Neural cell (in vitro differentiated cells): ENCODE results near the gene USP2.

Experiments used
- EP300 ChIP-seq: fragments of 450-650 bp; conservative IDR thresholded peaks from 2 replicates; pipeline ENCODE4 v1.6.1; 2014; ENCODE audit warnings: antibody characterized with exemption, mild to moderate bottlenecking, moderate library complexity; ENCODE audit not compliant: poor library complexity, severe bottlenecking
- POLR2AphosphoS5 ChIP-seq: IDR thresholded peaks from 2 replicates; pipeline ENCODE4 v1.6.1; 2012
- TF ChIP-seq, protein P1 (sequence below): fragments of 450-650 bp; IDR thresholded peaks from 2 replicates; pipeline ENCODE4 v1.5.1; 2014; ENCODE audit warnings: antibody characterized with exemption, mild to moderate bottlenecking, moderate library complexity; ENCODE audit not compliant: poor library complexity, severe bottlenecking

DNA sequence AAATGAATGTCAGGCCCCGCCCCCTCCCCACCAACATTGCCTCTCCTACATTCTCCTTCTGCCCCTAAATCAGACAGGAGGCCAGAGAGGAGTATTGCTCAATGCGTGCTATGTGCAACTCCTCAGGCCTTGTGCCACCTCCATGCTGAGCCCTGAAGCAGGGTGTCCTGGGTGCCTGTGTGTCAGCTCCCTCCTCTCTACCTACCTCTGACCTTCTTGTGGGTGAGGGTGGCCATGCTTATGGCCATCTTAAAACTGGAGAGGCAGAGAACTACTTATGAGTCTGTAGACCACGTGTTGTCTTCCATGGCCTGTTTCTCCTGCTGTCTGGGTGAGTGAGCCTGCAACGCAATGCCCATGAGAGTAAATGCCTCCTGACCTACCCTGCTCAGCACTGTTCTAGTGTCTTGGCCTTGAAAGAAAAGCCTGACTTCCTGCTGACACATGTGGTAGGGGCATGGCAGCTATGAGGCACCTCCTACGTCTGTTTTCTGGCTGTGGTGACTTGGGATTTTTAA lies 75.1 kb downstream of the USP2 start:
- TF ChIP-seq EP300 (no peak), POLR2AphosphoS5 (no peak)
- TF ChIP-seq, protein P1, sequence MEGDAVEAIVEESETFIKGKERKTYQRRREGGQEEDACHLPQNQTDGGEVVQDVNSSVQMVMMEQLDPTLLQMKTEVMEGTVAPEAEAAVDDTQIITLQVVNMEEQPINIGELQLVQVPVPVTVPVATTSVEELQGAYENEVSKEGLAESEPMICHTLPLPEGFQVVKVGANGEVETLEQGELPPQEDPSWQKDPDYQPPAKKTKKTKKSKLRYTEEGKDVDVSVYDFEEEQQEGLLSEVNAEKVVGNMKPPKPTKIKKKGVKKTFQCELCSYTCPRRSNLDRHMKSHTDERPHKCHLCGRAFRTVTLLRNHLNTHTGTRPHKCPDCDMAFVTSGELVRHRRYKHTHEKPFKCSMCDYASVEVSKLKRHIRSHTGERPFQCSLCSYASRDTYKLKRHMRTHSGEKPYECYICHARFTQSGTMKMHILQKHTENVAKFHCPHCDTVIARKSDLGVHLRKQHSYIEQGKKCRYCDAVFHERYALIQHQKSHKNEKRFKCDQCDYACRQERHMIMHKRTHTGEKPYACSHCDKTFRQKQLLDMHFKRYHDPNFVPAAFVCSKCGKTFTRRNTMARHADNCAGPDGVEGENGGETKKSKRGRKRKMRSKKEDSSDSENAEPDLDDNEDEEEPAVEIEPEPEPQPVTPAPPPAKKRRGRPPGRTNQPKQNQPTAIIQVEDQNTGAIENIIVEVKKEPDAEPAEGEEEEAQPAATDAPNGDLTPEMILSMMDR = no peak
